Activated CD8-positive, alpha-beta memory T cell treated with anti-CD3 and anti-CD28 coated beads for 1 hour (primary cell): ENCODE data around the gene IFNA10.
"Not testable (repeated sequence)": the region's sequence is repeated elsewhere in the genome, so short reads cannot be mapped to it uniquely, and the experiment has no call there.

Experiments used
- DNase-seq, 2 donors: peaks; one replicate each; pipeline ENCODE4 v3.0.0-alpha.2; 2020; ENCODE audit warnings: low read depth in 1 of 2; ENCODE audit errors: extremely low read depth in 1 of 2

The IFNA10 gene

GRCh38 chr9:21194867-21195776, 11.8 kb downstream of the IFNA10 start:
- not testable (repeated sequence) for DNase-seq

- not testable (repeated sequence) for DNase-seq
Measured at GRCh38 chr9:21187487-21187886, 19.5 kb downstream of the IFNA10 start, which contains the start of gene IFNA4. TSS of gene IFNA4 (minus strand) at chr9:21187587. CDS start at chr9:21187531, 56 bp downstream.

GRCh38 chr9:21182810-21183736, 23.9 kb downstream of the IFNA10 start:
- DNase-seq, result not testable (repeated sequence)

GRCh38 chr9:21174671-21175070, 32.3 kb downstream of the IFNA10 start:
- no peak for DNase-seq

GRCh38 chr9:21172156-21172555, 34.8 kb downstream of the IFNA10 start:
- no peak for DNase-seq

GRCh38 chr9:21171351-21171750, 35.6 kb downstream of the IFNA10 start:
- DNase-seq, result no peak

GRCh38 chr9:21166560-21166959, 40.4 kb downstream of the IFNA10 start, which contains the start of gene IFNA21:
TSS of gene IFNA21 (minus strand) at chr9:21166660. CDS start at chr9:21166612, 48 bp downstream.
- not testable (repeated sequence) for DNase-seq

- DNase-seq, result no peak
Measured at GRCh38 chr9:21165516-21165915, 41.4 kb downstream of the IFNA10 start.

GRCh38 chr9:21160178-21160577, 46.8 kb downstream of the IFNA10 start:
- DNase-seq, result no peak
